Measurements from ENCODE around the gene CDRT4.
"Not testable (repeated sequence)": the region's sequence is repeated elsewhere in the genome, so short reads cannot be mapped to it uniquely, and the experiment has no call there.

The CDRT4 gene

DNA sequence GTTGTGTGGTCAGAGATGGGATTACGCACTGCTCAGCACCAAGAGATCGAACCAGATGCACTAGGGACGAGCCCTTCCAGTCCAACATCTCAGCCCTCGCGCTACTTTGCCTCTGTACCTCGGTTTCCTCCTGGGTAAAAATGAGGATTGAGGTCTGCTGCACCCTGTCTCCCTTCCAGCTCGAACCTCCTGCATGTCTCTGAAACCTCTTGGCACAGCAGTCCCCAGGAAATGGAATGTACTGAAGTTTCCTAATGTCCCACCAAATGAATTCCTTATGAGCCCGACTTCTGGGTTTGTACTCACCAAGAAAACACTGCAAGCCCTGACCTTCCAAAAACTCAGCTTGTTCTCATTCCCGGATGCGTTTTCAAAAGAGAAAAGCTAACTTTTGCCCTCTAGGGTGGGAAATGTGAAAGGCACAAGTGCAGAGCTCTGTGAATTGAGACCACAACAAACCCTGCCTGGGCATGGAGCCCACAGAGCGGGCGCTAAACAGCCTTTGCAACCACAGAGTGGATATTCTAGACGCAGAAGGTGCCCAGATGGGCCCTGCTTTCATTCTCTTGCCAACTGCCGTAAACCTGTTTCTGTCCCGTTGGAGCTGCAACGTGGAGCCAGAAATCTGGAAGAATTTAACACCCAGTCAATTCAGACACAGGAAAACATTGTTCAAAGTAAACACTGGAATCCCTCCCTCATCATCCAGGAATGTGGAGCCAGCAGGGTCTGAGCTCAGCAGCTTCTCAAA, 10.3 kb downstream of the CDRT4 start:
- no peak for DNase-seq (ENCODE audit: low read depth)

DNA sequence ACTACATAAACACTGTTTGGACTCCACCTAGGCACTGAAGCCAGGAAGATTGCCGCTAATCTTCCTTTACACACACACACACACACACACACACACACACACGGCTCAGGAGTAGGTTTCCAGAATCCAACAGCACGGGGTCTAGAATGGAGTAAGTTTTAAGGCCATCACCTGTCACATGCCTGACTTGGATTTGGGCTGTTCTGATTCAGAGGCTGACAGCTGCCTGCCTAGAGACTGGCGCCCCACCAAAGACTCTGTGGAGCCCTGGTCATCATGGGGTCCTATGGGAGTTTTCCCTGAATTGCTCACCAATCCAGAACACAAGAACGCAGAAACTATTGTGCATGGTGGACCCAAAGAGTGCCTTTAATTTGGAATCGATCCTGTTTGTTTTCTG, 10.9 kb downstream of the CDRT4 start:
- DNase-seq (ENCODE audit: low read depth): no peak

DNA sequence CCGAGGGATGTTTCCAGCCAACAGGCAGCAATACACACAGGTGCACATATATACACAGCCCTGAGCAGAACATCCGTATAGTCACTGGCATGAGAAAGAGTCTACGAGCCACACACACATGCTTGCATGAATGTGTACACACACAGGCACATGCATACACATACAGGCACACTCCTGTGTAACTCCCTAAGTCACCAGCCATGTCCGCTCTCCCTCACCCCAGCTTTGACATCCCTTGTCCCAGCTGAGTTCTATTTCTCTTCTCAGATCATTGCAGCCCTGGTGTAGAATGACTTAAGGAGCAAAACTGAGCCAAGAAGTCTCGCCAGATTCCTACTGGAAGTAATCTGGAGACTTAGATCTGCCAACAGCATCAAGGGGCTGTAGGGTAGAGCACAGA, 13.1 kb downstream of the CDRT4 start:
- no peak for DNase-seq (ENCODE audit: low read depth)

DNA sequence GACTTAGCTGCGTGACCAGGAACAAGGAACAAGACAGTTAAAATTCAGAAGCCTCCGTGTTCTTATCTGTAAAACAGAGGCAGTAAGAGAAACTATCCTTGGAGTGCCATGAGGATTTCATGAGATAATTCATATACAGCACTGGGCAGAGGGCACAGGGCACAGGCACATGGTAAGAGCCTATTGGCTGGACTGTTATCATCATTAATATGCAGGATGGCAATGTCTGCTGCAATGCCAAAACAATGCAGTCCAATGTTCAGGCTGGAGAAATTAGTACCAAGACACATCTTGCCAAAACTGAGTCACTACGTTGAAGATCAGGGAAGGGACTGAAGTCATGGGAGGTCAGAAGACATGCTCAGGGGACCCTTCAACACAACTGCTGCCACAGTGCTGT, 13.6 kb downstream of the CDRT4 start:
- DNase-seq (ENCODE audit: low read depth): no peak

DNA sequence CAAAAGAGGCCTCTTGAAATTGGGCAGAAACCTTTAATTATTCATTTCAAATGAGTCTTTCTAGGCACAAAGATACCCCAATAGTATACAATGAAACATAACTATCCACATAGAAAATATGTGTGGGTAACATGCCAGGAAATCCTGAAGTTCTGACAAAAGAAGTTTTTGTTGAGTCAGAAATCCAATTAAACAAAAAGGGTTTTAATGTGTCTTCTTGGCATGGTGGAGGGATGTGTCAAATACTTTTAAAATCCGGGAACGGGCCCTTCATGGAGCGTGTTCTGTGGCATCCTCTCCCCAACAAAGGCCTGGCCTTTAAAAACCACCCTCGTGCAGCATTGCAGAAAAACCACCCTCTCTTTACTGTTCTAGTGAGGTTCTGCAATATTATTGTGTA, 14.2 kb downstream of the CDRT4 start:
- DNase-seq (ENCODE audit: low read depth): no peak

DNA sequence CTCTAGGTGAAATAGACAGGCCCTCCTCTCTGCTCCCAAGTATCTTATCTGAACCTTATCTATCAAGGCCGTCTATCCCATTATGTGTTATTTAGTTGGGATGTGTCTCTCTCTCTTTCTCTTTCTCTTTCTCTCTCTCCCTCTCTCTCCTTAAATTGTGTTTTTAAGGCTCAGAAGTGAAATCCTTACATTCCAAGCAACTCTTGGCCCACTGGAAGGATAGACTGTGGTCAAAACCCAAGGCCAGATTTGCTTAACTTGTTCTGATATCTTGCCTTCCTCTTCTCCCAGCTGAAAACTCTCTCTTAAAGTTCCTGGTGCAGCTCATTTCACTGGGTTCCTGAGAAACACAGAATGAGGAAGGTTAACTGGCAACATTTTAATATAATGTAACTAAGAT, 14.7 kb downstream of the CDRT4 start:
- DNase-seq (ENCODE audit: low read depth): no peak

DNA sequence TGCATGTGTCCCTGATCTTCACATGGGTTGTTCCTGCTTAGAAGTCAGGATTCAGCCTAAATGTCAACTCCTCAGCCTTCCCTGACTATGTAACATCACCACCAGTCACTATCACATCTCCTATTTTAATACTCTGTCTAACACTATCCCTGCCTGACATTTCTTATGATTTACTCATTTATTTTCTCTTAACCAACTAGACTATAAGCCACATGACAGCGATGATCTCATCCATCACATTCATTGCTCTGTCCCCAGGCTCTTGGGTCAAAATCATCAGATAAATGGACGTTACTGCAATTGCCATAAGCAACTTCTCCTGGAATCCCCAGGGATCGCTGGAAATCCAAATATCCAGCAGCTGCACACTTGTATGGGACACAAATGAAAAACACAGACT, 15.7 kb downstream of the CDRT4 start:
- DNase-seq (ENCODE audit: low read depth): no peak

DNA sequence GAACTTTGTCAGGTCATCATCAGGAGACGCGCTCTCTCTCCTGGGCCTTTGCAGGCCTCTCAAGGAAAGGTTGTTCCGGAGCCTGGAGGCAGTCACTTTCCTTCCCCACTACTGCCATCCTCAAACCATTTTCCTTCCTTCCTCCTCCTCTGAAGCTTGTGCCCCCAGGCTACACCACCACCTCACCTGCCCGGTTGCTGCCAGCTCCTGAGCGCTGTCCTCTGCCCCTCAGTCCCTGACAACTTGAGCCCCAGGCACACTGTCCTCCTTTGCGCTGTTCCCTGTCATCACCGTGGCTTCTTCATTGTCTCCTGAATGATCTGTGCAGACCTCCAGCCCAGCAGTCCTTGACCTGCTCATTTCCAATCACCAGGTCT, 18.9 kb downstream of the CDRT4 start:
- DNase-seq (ENCODE audit: low read depth): no peak

DNA sequence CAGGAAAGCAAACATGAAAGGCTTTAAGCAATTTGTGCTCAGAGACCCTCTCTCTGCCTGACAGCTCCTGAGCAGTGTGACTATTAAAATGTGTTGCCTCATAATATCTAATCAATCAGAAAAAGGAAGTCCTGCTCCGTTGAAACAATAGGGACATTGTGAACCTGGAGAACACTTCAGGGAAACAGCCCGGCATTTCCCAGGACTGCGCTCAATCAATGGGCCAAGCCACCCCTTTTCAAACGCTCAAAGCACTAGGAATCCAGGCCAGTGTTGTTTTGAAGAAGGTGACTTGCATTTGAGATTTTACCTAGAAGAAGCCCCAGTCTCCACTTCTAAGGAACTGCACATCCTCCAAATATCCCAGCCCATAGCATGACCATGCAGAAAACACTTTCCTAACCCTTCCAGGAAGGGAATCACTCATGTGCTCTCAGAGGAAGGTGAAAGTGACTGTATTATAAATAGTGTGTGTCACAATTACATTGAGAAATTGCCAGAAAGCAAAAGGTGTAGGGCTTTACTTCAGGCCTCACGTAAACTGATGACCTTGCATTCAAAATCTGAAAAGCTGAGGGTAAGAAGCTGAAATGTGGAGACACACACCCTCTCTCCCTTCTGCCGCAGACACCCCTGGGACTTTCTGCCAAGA, 19.4 kb downstream of the CDRT4 start:
- DNase-seq (ENCODE audit: low read depth): no peak

DNA sequence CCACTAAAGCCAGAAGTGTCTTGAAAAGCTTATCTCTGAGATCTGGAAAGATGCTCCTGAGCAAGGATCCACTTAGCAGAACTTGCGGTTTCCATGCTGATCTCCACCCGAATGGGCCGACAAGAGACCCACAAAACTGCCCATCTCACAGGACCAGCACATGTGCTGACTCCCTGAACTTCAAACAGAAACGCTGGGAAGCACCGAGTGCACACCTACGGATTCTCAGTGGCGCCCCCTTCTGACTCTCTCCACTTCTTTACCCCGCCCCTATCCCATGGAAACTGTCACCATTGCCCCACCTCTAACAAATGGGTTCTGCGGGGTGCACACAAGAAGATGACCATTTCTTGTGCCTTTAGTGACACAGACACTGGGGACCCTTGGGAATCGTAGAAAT, 21.4 kb downstream of the CDRT4 start:
- DNase-seq (ENCODE audit: low read depth): no peak

DNA sequence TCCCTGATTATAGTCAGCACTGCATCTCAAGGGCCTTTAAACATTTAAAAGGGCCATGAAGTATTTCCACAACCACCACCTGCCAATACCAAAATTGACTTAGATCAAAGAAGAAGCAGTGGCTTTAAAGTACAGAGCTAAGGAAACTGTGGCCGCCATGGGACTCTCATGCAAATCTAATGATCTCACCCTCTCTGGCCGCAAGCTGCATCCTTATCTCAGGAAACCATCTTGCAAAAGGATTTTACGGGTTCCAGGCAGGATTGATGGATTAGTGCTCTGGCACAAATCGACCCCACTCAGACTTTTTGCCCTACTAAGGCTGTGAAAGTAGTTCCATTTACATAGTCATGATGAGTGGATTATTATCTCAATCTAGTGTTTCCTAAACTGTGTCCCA, 22.6 kb downstream of the CDRT4 start:
- no peak for DNase-seq (ENCODE audit: low read depth)

DNA sequence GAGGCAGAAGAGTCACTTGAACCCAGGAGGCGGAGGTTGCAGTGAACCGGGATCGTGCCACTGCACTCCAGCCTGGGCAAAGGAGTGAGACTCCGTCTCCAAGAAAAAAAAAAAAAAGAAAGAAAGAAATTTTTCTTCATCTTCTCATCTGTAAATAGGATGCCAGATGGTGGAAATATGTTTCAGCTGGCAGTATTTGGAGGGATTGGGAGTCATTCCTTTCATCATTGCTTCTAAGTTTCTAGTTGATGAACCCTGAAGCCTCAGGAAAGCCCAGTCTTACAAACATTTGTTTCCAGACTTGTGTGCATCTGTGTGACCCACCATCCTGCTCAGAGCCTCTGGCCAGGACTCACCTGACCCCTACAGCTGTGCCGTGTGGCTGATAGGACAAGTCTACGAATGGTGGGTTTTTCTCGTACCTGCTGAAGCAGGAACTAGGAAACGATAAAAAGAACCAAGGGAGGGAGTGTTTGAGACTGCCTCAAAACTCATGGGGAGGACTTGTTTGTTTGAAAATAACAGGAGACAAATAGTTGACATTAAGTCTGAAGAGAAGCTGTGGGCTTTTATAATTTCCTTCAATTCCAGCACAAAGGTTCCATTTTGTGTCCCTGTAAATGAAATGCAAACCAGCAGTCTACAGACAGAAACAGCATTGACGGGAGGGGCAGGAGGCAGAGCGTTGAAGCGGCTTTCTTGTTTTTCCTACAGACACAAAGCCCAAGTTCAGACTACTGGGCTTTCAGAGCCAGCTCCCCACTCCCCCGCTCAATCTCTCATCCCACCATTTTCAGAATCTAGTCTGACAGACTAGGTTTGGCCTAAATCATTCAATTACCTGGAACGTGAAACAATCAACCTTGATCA, 24.9 kb downstream of the CDRT4 start:
- no peak for DNase-seq (ENCODE audit: low read depth)

DNA sequence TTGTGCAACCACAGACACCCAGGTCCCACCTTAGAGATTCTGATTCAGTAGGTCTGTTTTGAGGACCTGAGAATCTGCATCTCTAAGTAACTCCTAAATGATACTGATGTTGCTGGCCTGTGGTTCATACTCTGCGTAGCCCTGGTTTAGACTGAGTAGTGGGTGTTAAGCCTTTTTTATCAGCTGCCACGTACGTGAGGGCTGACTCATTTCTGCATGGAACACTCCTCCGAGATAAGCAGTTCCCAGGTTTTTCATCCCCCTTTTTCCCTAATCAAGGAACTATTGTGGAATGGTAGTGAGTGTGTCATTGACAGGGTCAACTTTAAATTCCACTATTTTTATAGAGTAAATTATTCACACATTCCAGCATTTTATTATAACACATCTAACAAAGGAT, 26.1 kb downstream of the CDRT4 start:
- DNase-seq (ENCODE audit: low read depth): no peak

DNA sequence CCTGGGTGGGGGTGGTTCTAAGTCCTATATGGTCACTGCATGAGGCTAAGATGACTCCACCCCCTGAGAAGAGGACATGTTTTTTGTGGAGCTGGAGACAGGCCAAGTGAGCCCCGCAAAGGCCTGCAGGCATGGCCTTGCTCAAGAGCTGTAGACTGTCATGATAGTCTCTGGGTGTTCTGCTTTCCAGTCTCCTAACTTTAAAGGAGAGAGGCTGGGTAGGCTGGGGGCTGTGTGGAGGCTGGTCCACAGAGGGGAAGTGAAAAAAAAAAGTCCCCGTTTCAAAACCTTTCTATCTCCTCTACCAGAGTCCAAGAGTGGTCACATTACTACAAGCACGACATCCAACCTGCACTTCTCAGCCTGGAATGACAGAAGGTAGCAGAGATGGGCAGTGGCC, 27.1 kb downstream of the CDRT4 start:
- no peak for DNase-seq (ENCODE audit: low read depth)

DNA sequence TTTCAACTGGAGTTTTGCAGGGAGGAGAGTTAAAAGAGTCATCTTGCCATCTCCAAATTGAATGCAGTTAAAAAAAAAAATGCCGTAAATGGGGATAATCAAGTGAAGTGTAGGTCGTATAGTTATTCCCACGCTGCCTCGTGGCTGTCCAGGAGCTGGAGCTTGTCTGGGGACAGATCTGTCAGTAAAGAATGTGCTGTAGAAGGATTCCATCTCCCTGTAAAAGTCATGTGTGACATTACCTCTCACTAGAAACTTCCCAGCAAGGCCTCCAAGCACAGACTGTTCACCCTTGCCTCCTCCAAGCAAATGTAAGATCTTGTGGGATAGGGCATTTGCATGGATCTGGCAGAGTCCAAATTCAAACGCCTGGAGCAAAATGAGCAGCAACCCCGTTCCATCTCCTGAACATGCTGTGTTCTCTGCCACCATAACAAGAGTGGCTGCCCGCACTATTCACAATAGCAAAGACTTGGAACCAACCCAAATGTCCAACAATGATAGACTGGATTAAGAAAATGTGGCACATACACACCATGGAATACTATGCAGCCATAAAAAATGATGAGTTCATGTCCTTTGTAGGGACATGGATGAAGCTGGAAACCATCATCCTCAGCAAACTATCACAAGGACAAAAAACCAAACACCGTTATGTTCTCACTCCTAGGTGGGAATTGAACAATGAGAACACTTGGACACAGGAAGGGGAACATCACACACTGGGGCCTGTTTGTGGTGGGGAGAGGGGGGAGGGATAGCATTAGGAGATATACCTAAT, 28.0 kb downstream of the CDRT4 start:
- not testable (repeated sequence) for DNase-seq (ENCODE audit: low read depth)

DNA sequence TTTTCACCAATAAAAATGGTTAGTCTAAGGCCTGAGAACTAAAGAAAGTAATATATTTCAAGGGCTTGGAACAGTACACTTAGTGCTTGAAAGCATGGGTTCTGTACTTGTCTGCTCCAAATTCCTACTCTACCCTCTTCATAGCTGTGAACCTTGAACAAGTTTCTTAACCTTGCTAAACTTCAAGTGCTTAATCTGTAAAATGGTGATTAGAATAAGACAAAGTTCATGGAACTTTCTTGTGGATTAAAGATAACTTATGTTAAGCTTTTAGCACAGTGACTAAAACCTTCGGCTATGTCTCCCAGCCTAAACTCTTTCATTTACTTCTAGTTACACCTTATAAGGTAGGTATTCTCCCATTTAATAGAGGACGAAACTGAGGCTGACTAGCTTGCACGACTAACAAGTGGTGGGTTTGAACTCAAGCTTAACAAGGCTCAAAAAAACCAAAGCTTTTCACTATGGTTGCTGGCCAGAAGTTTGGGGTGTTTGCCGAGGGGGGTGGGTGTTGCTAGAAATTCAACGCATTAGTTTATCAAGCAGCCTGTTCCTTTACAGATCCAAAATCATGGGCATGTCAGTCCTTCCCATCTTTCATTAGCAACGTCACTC, 28.8 kb downstream of the CDRT4 start:
- DNase-seq (ENCODE audit: low read depth): no peak

DNA sequence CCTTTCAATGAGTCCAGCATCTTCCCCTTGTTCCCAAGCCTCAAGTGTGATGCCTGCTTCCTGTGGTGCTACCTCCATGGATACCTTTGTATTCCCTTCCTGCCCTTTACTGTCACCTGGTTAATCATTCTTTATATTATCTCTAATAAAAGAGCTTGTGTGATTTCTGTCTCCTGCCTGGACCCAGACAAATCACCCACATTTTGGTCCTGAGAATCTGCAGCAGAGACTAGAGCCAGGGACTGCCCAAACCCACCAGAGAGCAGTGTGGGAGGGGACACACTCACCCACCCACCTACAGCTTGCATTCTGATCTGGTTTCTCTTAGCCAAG, 30.2 kb downstream of the CDRT4 start:
- no peak for DNase-seq (ENCODE audit: low read depth)

DNA sequence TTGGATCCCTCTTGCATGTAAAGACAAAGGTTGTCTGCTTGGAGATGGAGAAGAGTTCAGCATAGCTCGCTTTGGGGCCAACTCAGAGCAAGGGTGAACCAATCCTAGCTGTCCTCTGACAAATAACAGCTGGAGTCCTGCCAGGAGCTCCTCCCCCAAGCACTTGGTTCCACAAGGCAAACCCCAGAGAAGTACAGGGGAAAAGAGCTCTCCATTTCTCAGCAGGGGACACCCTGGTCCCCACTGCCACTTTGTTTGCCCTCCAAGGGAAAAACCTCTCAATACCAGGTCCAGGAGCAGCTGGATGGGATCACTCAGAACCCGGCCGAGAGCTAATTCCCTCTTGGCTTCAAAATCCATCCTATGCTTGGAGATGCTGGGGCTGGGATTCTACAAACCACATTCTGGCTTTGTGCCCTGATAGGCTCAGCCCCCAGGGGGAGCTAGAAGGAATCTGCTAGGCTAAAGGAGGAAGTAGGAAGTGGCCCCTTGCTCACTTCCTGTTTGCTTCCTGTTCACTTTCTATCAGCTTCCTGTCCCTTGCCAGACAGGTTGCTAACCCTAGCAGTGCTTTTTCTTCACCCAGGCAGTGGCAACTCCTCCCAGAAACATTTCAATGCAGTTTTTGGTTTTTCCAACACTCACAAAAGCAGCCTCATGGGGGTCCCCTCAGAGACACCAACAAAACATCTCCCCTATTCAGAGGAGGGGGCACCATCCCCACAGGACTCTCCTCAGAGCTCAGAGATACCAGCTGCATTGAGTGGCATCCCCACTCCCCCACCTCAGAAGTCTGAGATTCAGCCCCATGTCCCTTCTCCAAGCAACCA, 30.7 kb downstream of the CDRT4 start:
- no peak for DNase-seq (ENCODE audit: low read depth)

DNA sequence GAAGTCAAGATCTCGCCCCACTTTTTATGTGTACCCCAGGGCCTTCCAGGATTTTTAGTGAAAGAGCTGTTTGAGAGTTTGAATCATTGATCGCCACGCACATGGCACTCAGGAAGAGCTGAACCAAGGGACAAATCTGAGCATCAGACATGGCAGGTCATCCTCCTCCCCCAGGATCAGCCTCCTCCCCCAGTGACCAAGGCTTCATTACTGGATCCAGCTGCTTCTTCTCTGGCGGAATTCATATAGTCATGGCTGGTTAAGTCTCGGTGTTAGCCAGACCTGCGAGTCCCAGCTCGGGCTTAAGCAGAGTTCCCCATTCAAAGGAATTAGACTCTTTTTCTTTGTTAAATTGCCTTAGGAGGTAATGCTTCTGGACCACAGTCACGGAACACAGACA, 32.5 kb downstream of the CDRT4 start:
- DNase-seq (ENCODE audit: low read depth): no peak

DNA sequence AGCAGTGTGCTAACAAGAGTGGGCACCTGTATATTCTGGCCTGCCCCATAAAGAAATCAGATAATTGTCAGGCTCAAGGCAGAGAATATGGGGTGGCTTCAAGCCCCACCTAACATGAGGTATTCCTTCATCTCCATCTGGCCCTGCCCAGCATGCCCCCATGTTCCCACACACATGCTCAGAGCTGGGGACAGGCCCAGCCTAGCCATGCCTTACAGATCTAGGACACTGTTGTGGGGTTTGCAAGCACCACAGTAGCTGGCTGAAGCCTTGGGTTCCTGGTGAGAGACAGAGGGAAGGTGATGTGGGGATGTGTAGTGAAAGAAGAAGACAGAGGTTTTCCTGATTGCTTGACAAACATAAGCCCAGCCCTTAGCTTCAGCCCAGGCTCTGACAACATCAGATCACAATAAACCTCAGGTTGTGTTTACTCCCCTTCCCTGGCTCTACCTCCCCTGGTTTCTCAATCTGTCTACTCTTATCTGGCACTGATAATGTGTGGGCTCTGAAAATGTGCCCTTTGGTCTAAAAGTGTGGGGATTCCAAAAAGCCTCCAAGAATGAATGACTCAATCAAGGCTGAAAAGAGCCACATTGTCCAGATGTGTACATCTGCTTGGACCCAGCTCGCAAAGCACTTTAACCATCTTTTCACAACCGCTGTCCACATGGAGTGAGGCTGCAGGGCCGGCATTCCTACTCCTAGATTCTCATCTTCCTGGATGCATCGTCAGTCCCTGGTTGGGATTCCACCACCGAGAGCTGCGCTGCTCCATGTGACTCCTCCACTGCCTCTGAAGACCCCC, 34.4 kb downstream of the CDRT4 start:
- no peak for DNase-seq (ENCODE audit: low read depth)

Measured in stimulated activated CD8-positive, alpha-beta memory T cell treated with anti-CD3 and anti-CD28 coated beads, Interleukin-15, amount 100 ng/mL, for 1 hour (primary cell).